Inferior parietal cortex (tissue), 1 donor: ENCODE results near the gene FOLR1.

Experiments used
- DNase-seq: peaks from one replicate; pipeline ENCODE4 v3.0.0-alpha.2; 2016; ENCODE audit errors: extremely low spot score

FOLR1 gene

GRCh38 chr11:72223615-72224563, 31.9 kb downstream of the FOLR1 start:
- no peak for DNase-seq

GRCh38 chr11:72224564-72225410, 32.8 kb downstream of the FOLR1 start, which contains the start of gene INPPL1:
TSS of gene INPPL1 (plus strand) at chr11:72224767. CDS start at chr11:72224985, 218 bp downstream.
- no peak for DNase-seq

- DNase-seq, result no peak
Observed at GRCh38 chr11:72225411-72225951, 33.5 kb downstream of the FOLR1 start.

GRCh38 chr11:72226701-72227100, 34.8 kb downstream of the FOLR1 start:
- DNase-seq, result no peak

GRCh38 chr11:72227316-72228228, 35.6 kb downstream of the FOLR1 start:
- no peak for DNase-seq

- no peak for DNase-seq
Observed at GRCh38 chr11:72228229-72228843, 36.4 kb downstream of the FOLR1 start.

- no peak for DNase-seq
Observed at GRCh38 chr11:72228844-72229231, 36.9 kb downstream of the FOLR1 start.

GRCh38 chr11:72229336-72229924, 37.5 kb downstream of the FOLR1 start:
- DNase-seq, result no peak

- DNase-seq, result no peak
Observed at GRCh38 chr11:72229925-72230763, 38.2 kb downstream of the FOLR1 start.

GRCh38 chr11:72230764-72231365, 38.9 kb downstream of the FOLR1 start:
- DNase-seq, result no peak

- no peak for DNase-seq
Observed at GRCh38 chr11:72231396-72232259, 39.7 kb downstream of the FOLR1 start.

- DNase-seq, result no peak
Observed at GRCh38 chr11:72232260-72233055, 40.5 kb downstream of the FOLR1 start.

GRCh38 chr11:72233056-72233772, 41.3 kb downstream of the FOLR1 start:
- DNase-seq, result no peak

GRCh38 chr11:72233773-72234513, 42.0 kb downstream of the FOLR1 start:
- DNase-seq, result no peak

GRCh38 chr11:72234514-72234830, 42.5 kb downstream of the FOLR1 start:
- no peak for DNase-seq

- no peak for DNase-seq
Observed at GRCh38 chr11:72234920-72235319, 43.0 kb downstream of the FOLR1 start.
